ENCODE results near the gene CCT6B. TPM values are rescaled to one million over a fixed set of nuclear protein-coding genes. Genes with fewer than 3 reads are reported as not detected.

CCT6B gene
- polyA plus RNA-seq, 2 of the 4 experiments (the other 2 are of a cell fraction): 0.77 to 3.1 TPM

DNA sequence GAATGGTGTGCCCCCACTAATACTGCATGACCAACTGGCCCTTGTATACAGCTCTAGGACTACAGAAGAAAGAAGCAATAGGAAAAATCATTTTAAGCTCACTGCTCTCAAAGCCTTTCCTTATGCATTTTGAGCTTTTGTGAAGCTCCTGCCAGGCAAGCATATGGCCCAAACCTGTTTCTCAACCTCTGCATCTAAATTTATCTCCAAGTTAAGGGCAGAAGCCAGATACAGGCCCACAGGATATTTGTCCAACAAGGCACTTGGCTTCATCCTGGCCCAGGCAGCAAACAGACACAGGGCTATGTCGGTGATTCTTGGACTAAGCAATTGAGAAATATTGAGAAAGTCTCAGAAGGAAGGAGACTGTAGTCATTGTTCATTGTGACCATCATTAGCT lies 43.9 kb downstream of the CCT6B start:
- Histone ChIP-seq H3K4me2 (no peak overlapping the region), H3K9me3 (no peaks in the 10 kb centered on the region), H3K4me1 (no peaks in the 10 kb centered on the region), H3K27ac (no peak overlapping the region), H3K4me3 (no peak overlapping the region)
- no peak for FAIRE-seq
- ChIA-PET CTCF (interaction anchor here (1.2 kb wide), 1 partner anchor 11 kb away, joined by 4 read pairs; no protein-coding TSS in a partner anchor), POLR2A (no interaction called here)
- ATAC-seq: no peak
- TF ChIP-seq MYC (IDR thresholded peaks at IDR 0.05; ENCODE audit: borderline replicate concordance, low read length) (no peak), RARB (CRISPR knock-in tag; IDR thresholded peaks at IDR 0.05) (no peak), POLR2A (IDR thresholded peaks at IDR 0.05; ENCODE audit: low read length) (no peak), POLR2AphosphoS2 (conservative IDR thresholded peaks at IDR 0.05; ENCODE audit: low read length) (no peak), HOXA7 (CRISPR knock-in tag; IDR thresholded peaks at IDR 0.05) (no peak), SMC3 (IDR thresholded peaks at IDR 0.05) (no peak), MAZ (IDR thresholded peaks at IDR 0.05; ENCODE audit: borderline replicate concordance, low read depth, low read length) (no peak), JUNB (IDR thresholded peaks at IDR 0.05) (no peak)
- TF ChIP-seq, protein P1, sequence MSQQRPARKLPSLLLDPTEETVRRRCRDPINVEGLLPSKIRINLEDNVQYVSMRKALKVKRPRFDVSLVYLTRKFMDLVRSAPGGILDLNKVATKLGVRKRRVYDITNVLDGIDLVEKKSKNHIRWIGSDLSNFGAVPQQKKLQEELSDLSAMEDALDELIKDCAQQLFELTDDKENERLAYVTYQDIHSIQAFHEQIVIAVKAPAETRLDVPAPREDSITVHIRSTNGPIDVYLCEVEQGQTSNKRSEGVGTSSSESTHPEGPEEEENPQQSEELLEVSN (IDR thresholded peaks at IDR 0.05; ENCODE audit: borderline replicate concordance, low read depth): no peak
- TF ChIP-seq, protein P2, sequence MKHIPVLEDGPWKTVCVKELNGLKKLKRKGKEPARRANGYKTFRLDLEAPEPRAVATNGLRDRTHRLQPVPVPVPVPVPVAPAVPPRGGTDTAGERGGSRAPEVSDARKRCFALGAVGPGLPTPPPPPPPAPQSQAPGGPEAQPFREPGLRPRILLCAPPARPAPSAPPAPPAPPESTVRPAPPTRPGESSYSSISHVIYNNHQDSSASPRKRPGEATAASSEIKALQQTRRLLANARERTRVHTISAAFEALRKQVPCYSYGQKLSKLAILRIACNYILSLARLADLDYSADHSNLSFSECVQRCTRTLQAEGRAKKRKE (CRISPR knock-in tag; IDR thresholded peaks at IDR 0.05; ENCODE audit: low read depth): no peak
- no peak for DNase-seq (ENCODE audit: low read depth in 1 of 2, low spot score in 1 of 2)
- 18% methylated on average over 1 of the region's 1 CpG for WGBS (ENCODE audit: missing lambda C conversion rate)

DNA sequence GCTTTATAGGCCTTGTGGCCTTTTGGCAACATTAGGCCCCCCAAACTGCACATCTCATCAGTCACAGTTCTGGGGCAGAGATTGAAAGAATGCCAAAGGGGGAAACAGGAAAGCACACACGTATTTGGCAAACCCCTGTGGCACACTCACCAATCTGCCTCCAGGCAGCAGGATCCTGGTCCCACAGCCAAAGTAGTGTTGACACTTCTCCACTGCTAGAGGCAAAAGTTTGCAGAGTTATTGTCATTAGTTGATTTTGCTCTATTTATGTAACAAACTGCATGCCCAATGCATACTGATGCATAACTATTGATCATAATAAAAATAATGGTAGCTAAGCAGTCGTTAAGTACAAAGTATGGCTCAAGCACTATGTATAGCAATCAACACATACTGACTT lies 45.1 kb downstream of the CCT6B start:
- H3K4me2 ChIP-seq: no peak overlapping the region
- no peaks in the 10 kb centered on the region for H3K9me3 ChIP-seq
- TF ChIP-seq, protein P1 (IDR thresholded peaks at IDR 0.05; ENCODE audit: borderline replicate concordance, low read depth): no peak
- TF ChIP-seq HEYL (CRISPR knock-in tag; IDR thresholded peaks at IDR 0.05) (no peak), EHMT2 (IDR thresholded peaks at IDR 0.05; ENCODE audit: low read depth) (no peak), MYC (IDR thresholded peaks at IDR 0.05; ENCODE audit: borderline replicate concordance, low read length) (no peak), HOXB13 (CRISPR knock-in tag; IDR thresholded peaks at IDR 0.05; ENCODE audit: low read depth) (no peak), EP300 (IDR thresholded peaks at IDR 0.05) (no peak), EHF (CRISPR knock-in tag; IDR thresholded peaks at IDR 0.05) (no peak), RFX5 (IDR thresholded peaks at IDR 0.05) (no peak), CHD2 (IDR thresholded peaks at IDR 0.05; ENCODE audit: low read length, partially characterized antibody) (no peak), JUNB (IDR thresholded peaks at IDR 0.05) (no peak), PHF8 (IDR thresholded peaks at IDR 0.05; ENCODE audit: borderline replicate concordance, low read depth) (no peak), ZC3H11A (IDR thresholded peaks at IDR 0.05) (no peak)
- TF ChIP-seq, protein P3, sequence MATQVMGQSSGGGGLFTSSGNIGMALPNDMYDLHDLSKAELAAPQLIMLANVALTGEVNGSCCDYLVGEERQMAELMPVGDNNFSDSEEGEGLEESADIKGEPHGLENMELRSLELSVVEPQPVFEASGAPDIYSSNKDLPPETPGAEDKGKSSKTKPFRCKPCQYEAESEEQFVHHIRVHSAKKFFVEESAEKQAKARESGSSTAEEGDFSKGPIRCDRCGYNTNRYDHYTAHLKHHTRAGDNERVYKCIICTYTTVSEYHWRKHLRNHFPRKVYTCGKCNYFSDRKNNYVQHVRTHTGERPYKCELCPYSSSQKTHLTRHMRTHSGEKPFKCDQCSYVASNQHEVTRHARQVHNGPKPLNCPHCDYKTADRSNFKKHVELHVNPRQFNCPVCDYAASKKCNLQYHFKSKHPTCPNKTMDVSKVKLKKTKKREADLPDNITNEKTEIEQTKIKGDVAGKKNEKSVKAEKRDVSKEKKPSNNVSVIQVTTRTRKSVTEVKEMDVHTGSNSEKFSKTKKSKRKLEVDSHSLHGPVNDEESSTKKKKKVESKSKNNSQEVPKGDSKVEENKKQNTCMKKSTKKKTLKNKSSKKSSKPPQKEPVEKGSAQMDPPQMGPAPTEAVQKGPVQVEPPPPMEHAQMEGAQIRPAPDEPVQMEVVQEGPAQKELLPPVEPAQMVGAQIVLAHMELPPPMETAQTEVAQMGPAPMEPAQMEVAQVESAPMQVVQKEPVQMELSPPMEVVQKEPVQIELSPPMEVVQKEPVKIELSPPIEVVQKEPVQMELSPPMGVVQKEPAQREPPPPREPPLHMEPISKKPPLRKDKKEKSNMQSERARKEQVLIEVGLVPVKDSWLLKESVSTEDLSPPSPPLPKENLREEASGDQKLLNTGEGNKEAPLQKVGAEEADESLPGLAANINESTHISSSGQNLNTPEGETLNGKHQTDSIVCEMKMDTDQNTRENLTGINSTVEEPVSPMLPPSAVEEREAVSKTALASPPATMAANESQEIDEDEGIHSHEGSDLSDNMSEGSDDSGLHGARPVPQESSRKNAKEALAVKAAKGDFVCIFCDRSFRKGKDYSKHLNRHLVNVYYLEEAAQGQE (IDR thresholded peaks at IDR 0.05): no peak
- TF ChIP-seq, protein P2 (CRISPR knock-in tag; IDR thresholded peaks at IDR 0.05; ENCODE audit: low read depth): no peak
- TF ChIP-seq, protein P4, sequence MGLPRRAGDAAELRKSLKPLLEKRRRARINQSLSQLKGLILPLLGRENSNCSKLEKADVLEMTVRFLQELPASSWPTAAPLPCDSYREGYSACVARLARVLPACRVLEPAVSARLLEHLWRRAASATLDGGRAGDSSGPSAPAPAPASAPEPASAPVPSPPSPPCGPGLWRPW (IDR thresholded peaks at IDR 0.05): no peak
- no peak for ATAC-seq
- no peak overlapping the region for H3K27ac ChIP-seq
- peak; percentile 32 for FAIRE-seq
- ChIA-PET POLR2A (no interaction called here), CTCF (no interaction called here)
- WGBS (ENCODE audit: missing lambda C conversion rate): 2% methylated on average over 2 of the region's 2 CpGs
- no peaks in the 10 kb centered on the region for H3K4me1 ChIP-seq
- DNase-seq (ENCODE audit: low read depth in 1 of 2, low spot score in 1 of 2): no peak
- H3K4me3 ChIP-seq: no peak overlapping the region

Measured in A549 (cell line).